GM21360 (cell line): Measurements from ENCODE around the gene PRDM8.

Experiments
- ATAC-seq: cut with Tn5 transposase; IDR thresholded peaks from one replicate; pipeline ENCODE4 v1.9.1; 2021; ENCODE audit warnings: mild to moderate bottlenecking, moderate library complexity; ENCODE audit not compliant: unreplicated experiment

PRDM8 gene

DNA sequence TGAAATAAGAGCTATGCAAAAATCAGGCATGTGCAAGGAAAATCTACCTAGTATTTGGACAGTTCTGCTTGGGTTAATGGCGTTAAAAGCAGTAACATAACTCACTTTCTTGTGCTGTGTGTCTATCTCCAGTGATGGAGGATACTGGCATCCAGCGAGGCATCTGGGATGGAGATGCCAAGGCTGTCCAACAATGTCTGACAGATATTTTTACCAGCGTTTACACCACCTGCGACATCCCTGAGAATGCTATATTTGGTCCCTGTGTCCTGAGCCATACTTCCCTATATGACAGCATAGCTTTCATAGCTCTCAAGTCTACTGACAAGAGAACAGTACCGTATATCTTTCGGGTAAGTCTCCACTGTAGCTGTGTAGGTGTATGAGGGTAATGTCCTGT, 2.6 kb downstream of the PRDM8 start:
- no peak for ATAC-seq

DNA sequence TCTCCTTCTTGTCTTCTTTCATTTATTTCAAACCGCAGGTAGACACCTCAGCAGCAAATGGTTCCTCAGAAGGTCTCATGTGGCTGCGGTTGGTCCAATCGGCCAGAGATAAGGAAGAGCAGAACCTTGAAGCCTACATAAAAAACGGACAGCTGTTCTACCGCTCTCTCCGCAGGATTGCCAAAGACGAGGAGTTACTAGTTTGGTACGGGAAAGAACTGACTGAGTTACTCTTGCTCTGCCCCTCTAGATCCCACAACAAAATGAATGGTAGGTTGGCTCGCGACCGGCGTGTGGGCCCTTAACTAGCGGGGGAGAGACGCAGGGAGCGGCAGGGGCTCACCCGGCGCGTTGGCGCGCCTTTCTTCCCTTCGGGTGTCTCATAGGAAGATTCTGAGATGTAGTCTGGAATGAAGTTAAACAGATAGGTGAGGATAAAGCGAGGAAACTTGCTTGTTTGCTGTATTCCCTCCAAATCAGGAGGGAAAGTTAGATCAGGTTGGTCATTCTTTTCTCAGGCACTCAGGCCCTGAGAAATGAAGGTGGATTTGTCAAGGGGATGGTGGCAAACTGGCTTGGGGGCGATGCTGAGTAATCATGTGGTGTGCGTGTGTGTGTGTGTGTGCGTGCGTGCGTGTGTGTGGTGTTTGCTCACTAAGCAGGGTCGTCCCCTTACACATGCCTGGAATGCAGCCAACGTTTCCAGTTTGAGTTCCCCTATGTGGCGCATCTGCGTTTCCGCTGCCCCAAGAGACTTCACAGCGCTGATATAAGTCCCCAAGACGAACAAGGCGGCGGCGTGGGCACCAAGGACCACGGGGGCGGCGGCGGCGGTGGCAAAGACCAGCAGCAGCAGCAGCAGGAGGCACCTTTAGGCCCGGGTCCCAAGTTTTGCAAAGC, 4.2 kb downstream of the PRDM8 start:
- no peak for ATAC-seq

DNA sequence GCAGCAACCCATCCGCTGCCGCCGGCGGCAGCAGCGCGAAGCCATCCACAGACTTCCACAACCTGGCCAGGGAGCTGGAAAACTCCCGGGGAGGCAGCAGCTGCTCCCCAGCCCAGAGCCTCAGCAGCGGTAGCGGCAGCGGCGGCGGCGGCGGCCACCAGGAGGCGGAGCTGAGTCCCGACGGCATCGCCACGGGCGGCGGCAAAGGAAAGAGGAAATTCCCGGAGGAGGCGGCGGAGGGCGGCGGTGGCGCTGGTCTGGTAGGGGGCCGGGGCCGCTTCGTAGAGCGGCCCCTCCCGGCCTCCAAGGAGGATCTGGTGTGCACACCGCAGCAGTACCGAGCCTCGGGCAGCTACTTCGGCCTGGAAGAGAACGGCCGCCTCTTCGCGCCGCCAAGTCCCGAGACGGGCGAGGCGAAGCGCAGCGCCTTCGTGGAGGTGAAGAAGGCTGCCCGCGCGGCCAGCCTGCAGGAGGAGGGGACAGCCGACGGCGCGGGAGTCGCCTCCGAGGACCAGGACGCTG, 4.9 kb downstream of the PRDM8 start:
- peak; percentile 74 for ATAC-seq

DNA sequence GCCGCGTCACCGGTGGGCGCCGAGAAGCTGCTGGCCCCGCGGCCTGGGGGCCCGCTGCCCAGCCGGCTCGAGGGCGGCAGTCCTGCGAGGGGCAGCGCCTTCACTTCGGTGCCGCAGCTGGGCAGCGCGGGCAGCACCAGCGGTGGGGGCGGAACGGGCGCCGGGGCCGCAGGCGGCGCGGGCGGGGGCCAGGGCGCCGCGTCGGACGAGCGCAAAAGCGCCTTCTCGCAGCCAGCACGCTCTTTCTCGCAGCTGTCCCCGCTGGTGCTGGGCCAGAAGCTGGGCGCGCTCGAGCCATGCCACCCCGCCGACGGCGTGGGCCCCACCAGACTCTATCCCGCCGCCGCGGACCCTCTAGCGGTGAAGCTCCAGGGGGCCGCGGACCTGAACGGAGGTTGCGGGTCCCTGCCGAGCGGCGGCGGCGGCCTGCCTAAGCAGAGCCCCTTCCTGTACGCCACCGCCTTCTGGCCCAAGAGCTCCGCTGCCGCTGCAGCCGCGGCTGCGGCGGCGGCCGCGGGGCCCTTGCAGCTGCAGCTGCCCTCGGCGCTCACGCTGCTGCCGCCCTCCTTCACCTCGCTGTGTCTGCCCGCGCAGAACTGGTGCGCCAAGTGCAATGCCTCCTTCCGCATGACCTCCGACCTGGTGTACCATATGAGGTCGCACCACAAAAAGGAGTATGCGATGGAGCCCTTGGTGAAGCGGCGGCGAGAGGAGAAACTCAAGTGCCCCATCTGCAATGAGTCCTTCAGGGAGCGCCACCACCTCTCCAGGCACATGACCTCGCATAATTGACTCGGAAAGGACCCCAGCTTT, 5.6 kb downstream of the PRDM8 start:
- peak; percentile 35 for ATAC-seq

DNA sequence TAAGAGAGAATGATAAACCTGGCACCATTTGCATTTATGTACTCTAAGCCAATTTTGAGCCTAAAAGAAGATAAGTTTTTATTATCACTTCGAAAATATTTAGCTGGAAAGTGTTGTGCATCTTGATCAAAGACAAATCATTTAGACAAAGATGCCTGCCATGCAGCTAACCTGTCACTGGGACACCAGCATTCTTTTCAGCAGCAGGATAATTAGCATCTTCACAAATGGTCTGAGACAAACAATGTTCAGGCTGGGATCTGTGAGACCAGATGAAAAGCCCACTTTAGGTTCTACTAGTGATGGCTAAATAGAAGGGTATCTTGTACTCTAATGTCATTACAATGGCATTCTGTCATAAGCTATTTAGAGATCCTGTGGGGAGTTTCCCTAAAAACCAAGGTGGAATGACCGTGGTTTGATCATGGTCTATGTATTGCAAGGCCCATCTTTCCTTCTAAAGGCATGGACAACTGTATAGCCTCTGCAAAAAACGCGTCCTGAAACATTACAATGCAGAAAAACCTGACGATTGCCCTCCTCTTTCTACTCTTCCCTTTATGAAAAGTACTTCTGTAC, 7.2 kb downstream of the PRDM8 start:
- no peak for ATAC-seq

DNA sequence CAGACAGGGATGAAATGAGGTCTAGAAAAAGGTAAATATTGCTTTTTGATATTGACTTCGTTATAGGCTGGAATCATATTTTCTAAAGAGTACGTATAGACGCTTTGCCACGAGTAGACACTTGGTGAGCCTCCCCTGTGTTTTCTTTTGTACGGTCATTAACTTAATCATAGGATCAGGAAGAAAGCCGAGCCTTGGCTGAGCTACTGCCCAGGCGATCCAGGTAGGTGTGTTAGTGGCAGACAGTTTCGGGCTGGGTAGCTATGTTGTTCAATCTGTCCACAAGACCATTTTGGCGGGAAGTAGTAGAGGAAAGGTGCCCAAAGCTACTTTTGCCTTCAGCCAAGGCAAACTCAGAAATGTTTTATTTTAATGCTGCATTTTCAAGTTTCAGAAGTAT, 8.8 kb downstream of the PRDM8 start:
- ATAC-seq, result no peak

DNA sequence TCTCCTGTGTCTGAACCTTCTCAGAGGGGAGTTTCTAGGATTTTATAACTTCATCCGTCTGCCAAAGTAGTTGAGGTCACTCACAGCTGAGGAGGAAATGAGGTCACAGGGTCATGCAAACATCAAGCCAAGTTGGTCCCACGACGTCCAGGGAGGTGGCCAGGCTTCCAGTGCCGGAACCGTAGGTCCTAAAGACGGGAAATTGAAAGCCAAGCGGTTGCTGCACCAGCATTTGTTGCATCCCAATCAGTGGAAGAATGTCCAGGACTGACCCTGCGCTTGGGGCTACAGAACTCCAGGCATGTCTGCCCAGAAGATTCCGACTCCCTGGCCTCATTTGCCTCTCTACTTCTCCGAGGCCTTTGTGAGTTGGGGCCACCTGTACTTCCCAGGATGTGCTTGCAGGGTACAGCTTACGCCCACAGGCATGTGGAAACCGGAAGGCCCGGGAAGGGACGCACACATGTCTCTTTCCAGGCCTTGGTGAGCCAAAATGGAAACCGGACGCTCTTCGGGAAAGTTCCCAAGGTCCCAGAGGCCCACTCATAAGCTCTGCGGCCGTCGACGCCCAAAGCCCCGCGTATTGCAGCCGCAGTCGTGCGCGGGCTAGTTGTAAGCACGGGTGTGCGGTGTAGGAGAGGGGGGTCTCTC, 9.3 kb downstream of the PRDM8 start:
- no peak for ATAC-seq

DNA sequence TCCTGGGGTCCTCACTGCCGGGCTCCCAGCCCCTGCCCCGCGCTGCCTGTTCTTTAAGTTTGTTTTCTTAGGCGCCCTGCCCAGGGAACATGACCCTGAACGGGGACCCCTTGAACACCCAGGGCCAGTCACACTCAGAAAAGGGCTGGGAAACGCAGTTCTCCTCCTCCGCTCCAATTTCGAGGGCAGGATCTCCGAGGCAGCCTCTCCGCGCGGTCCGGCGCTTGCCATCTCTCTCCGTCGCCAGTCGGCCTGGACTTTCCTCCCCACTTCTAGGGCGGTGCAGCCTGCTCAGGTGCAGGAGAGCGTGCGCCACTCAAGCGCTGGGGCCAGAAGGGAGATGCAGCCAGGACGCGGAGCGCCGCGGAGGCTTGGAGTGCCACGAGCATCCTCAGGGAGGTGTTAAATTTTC, 9.9 kb downstream of the PRDM8 start:
- no peak for ATAC-seq

DNA sequence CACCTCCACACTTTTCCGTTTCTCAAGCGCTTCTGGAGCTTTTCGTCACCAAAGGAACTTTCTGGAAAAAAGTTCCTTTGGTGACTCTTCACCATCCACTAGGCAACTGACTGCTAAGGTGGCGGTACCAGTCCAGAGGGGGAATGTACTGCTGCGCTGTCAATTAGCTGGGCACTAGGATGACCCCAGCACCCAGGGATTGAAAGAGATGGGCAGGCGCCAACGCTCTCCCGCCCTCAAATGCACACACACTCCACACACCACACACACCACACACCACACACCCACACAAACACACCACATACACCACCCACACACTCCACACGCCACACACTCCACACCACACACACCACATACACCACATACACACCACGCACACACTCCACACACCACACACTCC, 10.4 kb downstream of the PRDM8 start:
- no peak for ATAC-seq

DNA sequence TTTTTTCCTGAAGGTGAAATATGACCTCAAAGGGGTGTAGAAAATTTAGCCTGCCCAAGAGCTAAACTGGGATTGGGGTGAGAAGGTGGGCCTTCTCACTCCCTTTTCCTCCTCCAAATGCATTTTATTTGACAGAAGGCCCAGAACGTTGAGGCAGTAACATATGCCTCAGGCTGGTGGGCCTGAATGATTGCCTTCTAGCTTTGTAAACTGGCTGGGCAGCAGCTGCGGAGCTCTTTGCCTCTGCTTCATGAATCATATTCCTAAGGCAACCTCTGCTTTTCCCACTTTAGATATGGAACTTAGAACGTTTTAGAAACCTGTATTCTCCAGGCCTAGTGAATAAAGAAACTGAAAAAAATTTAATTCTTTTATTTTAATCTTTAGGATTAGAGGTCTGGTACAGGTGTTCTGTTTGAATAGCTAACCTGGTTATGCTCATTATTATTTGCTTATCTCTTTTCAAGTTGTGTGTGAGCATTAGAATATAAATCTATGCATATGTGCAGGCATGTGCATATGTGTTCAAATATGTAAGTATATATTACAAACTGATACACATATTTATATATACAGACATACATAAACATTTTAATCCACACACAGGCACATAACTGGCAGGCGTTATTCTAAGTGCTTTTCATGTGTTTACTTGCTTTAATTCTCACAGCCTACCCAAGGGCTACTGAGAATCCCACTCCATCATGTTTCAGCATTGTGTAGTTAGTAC, 11.5 kb downstream of the PRDM8 start:
- no peak for ATAC-seq

DNA sequence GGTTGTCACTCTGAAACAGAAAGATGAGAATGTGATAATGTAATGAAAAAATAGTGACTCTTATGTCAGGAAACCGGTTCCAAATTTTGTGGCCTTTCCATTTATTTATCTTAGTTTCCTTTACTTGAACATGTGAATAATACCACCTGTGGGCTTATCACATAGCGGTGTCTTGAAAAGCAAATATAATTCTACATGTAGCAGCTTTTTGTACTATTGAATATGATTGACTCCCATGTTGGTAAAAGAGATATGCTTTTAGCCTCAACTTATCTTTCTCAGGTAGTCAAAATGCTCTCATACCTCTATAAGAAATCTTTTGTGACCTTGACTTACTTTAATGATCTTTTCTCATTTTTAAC, 12.0 kb downstream of the PRDM8 start:
- ATAC-seq, result no peak

DNA sequence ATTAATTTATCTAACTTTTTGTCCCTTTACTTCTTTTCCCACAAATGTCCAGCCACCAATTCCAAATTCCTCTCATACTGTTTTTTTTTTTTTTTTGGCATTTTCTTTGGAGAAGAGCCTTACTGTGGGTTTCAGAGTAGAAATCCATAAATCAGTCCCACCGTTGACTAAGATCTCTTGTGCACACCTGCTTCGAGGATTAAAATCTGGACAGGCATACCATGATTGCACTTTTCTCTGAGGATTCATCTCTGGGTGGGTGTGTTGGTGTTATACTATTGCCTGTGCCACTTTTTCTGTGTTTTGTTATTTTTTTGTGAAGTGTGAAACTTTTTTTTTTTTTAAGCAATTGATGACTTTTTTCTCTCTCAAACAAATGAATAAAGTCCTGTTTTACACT, 13.2 kb downstream of the PRDM8 start:
- no peak for ATAC-seq

DNA sequence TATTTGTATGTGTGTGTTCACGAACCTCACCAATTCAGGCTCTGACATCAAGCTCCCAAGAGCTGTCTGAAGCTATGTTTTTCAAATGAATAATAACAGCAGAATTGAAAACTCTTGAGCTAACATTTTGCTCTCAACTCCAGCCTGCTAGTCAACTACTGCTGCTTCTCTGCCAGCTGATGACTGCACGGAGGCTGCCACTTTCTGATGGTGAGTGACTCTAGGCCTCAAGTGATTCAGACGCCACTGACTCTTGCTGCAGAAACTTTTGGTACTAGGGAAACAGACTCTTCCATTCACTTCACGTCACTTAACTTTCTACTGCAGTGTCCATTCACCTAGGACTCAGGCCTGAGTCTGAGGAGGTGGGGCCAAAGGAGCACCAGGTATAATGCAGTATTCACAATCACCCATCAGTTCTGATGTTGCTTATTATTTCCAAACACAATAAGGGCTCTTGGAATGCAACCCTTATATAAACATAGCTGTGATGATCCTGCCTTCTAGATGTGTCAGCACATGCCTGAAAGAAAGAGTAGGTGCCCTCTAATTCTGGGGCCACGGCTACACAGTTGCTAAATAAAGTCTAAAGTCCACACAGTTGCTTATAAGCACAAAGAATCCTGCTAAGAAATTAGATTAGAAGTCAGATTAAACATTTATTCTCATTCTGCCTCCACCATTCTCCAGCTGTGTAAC, 16.0 kb downstream of the PRDM8 start:
- ATAC-seq, result no peak

DNA sequence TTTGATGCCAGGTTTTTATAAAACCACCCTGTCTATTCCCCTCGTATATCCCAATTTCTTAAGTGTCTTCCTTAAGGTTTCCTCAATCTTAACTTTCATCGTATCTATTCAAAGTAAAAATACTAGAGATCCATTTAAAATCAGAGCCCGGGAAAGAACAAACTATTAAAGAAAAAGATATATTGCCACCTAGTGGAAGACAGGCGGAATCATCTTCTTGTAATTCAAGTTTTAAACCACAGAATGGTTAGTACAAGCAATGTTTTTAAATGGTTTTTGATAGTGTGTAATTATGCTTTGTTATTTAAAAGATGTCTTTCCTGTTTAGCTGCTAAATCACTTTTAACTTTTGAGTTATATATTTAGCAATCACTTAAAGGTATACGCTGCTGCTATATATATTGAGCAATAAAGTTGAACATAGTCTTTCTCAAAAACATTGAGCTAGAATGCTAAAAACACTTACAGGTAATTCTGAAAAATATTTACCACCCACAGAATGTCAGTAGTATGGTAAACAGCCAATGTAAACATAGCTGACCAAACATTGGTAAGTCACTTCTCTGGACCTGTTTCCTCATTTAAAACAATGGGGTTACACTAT, 18.2 kb downstream of the PRDM8 start:
- ATAC-seq, result no peak

DNA sequence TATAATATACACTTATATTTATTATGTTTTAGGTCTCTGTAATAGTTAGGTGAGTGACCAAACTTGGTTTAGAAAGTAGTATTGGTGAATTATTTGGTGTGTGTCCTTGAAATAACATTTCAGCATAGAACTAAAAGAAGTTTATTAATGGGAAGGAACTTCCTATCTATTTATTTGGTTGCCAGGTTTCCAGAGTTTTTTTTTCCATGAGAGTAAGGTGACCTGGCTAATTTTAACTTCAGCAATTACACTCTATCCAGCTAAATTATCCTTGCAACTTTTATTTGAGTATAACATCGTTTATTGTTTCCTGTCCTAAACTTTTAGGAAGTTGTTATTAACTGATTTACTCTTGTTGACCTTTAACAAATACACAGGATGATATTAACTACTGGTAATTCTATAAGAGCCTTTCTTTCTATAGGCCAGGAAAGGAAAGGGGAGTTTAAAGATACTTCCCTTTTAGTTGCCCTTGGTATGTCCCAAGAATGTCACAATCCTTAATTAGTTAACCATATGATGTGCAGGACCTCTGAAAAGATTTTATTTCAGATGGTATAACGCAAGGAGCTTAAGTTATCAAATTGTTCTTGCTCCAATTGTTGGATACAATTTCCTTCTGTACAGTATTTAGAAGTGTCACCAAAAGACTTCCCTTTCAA, 18.9 kb downstream of the PRDM8 start:
- ATAC-seq, result no peak

DNA sequence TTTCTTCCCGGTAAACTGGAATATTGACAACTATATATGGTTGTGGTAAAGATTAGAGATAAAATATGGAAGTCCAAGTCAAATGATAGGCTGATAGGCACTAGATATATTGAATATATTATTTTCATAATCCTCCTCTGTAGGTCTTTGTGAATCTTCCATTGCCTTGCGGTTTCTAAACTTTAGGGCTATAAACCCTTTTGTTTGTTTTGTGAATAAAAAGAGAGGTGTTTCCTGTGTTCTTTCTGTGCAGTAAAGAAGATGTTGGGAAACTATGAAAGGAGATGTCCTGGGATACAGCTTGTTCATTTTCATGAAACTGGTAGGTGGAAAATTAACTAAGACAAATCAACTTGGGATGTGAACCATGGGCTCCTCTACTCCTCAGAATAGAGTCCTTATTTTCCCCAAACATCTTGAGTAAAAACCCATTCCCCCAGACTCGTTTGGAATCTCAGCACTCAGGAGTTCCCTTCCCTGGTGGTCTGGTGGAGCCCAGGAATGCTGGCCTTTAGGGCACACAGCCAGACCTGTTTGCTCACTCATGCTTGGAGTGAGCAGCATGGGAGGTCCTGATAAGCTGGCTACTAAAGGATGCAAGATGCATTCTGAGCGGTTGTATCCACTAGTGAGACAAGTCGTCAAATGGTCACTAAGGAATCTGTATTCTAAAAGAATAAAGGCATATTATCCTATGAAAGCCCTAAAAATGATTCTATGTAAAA, 22.2 kb downstream of the PRDM8 start:
- ATAC-seq, result no peak

DNA sequence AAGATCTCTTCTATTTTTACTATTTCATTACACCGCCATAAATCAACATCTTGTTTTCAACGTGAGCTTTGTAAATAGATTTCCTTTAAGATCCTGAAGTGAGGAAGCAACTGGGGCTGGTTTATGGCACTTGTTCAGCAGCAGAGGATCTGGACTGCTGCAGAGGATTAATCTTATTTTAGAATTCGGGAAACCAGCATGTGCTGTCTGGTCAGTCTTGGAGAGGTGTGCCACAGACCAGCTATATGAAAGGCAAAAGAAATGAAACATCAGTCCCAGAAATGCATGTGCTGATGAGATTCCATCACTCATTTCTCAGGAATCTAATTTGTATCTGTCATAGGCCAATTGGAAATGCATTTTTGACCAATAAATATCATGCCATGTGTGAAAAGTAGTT, 23.4 kb downstream of the PRDM8 start:
- ATAC-seq, result no peak

DNA sequence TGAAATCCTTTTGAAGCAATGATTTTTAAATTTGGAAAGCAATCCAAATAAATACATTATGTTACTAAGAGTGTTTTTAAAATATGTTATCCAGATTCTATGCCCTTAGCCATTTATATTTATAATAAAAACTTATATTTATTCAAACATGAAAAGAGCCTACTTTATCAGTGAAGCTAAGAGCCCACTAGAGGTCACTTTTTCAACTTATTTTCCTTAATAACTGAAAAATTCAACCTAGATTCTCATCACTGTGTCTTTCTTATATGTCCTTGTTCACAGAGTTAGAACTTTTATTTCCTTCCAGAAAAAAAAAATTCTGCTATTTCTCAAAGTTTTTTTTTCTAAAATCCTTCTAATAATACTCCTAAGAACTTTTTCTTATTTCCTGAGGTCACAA, 23.9 kb downstream of the PRDM8 start:
- ATAC-seq, result no peak
